ENCODE results near the gene LRP1B. TPM values are rescaled to one million over a fixed set of nuclear protein-coding genes. Genes with fewer than 3 reads are reported as not detected.

Gene LRP1B
- total RNA-seq, 4 donors from 2014 or later, result 0.85 to 3.3 (median 1.1) TPM; not detected in 1

GRCh38 chr2:141301551-141301950 is 829.3 kb downstream of the LRP1B start:
- H3K9me3 ChIP-seq, result no peaks in the 10 kb centered on the region
- no peak overlapping the region for H3K4me3 ChIP-seq
- no peak for DNase-seq
- TF ChIP-seq POLR2A (IDR thresholded peaks at IDR 0.05) (no peak), CTCF (IDR thresholded peaks at IDR 0.05) (no peak)
- H3K27ac ChIP-seq, result no peak overlapping the region
- H3K36me3 ChIP-seq, result no peaks in the 10 kb centered on the region
- no peaks in the 10 kb centered on the region for H3K4me1 ChIP-seq
- no peaks in the 10 kb centered on the region for H3K27me3 ChIP-seq

- DNase-seq, result no peak
- H3K4me1 ChIP-seq, result no peaks in the 10 kb centered on the region
- no peaks in the 10 kb centered on the region for H3K9me3 ChIP-seq
- no peak overlapping the region for H3K4me3 ChIP-seq
- TF ChIP-seq CTCF (IDR thresholded peaks at IDR 0.05) (no peak), POLR2A (IDR thresholded peaks at IDR 0.05) (no peak)
- no peaks in the 10 kb centered on the region for H3K27me3 ChIP-seq
- no peak overlapping the region for H3K27ac ChIP-seq
- no peaks in the 10 kb centered on the region for H3K36me3 ChIP-seq
Observed at GRCh38 chr2:141280037-141280436, 850.8 kb downstream of the LRP1B start.

GRCh38 chr2:141271346-141271745 is 859.5 kb downstream of the LRP1B start:
- H3K27me3 ChIP-seq, result no peaks in the 10 kb centered on the region
- TF ChIP-seq POLR2A (IDR thresholded peaks at IDR 0.05) (no peak), CTCF (IDR thresholded peaks at IDR 0.05) (no peak)
- no peak for DNase-seq
- H3K9me3 ChIP-seq, result no peaks in the 10 kb centered on the region
- no peak overlapping the region for H3K27ac ChIP-seq
- H3K36me3 ChIP-seq, result no peaks in the 10 kb centered on the region
- no peaks in the 10 kb centered on the region for H3K4me1 ChIP-seq
- no peak overlapping the region for H3K4me3 ChIP-seq

GRCh38 chr2:141264848-141265247 is 866.0 kb downstream of the LRP1B start:
- H3K9me3 ChIP-seq, result no peaks in the 10 kb centered on the region
- H3K36me3 ChIP-seq, result no peaks in the 10 kb centered on the region
- no peak overlapping the region for H3K27ac ChIP-seq
- no peak for TF ChIP-seq POLR2A (IDR thresholded peaks at IDR 0.05)
- H3K4me3 ChIP-seq, result no peak overlapping the region
- no peak for DNase-seq
- H3K27me3 ChIP-seq, result no peaks in the 10 kb centered on the region
- no peaks in the 10 kb centered on the region for H3K4me1 ChIP-seq

- Histone ChIP-seq H3K27me3 (no peaks in the 10 kb centered on the region), H3K4me3 (no peak overlapping the region), H3K27ac (no peak overlapping the region), H3K36me3 (no peaks in the 10 kb centered on the region), H3K9me3 (no peaks in the 10 kb centered on the region), H3K4me1 (no peaks in the 10 kb centered on the region)
- TF ChIP-seq CTCF (IDR thresholded peaks at IDR 0.05) (no peak), POLR2A (IDR thresholded peaks at IDR 0.05) (no peak)
- no peak for DNase-seq
Observed at GRCh38 chr2:141260911-141261310, 869.9 kb downstream of the LRP1B start.

GRCh38 chr2:141259683-141260082 is 871.1 kb downstream of the LRP1B start:
- no peak for TF ChIP-seq CTCF (IDR thresholded peaks at IDR 0.05)
- TF ChIP-seq POLR2A (IDR thresholded peaks at IDR 0.05), result no peak
- DNase-seq, result no peak
- no peaks in the 10 kb centered on the region for H3K4me1 ChIP-seq
- no peak overlapping the region for H3K4me3 ChIP-seq
- H3K9me3 ChIP-seq, result no peaks in the 10 kb centered on the region
- H3K27me3 ChIP-seq, result no peaks in the 10 kb centered on the region
- no peaks in the 10 kb centered on the region for H3K36me3 ChIP-seq
- H3K27ac ChIP-seq, result no peak overlapping the region

All from Peyer's patch (tissue), 4 donors.